Cerebellar nuclear complex (tissue), 1 donor: Measurements from ENCODE around the gene FOXG1.

Experiments used
- DNase-seq, 2 experiments: peaks; one replicate each; lab custom pipeline; 2025; lab: John Stamatoyannopoulos, UW

Gene FOXG1

GRCh38 chr14:28776482-28777266 is 10.1 kb downstream of the FOXG1 start:
- no peak for DNase-seq

GRCh38 chr14:28777471-28778137 is 11.0 kb downstream of the FOXG1 start:
- no peak for DNase-seq

- DNase-seq, result no peak
These were observed 11.8 kb downstream of the FOXG1 start for GRCh38 chr14:28778138-28779117.

GRCh38 chr14:28779456-28779855 is 12.9 kb downstream of the FOXG1 start:
- no peak for DNase-seq

- no peak for DNase-seq
These were observed 14.5 kb downstream of the FOXG1 start for GRCh38 chr14:28780843-28781820.

- DNase-seq, result no peak
These were observed 15.7 kb downstream of the FOXG1 start for GRCh38 chr14:28782301-28782700.

- DNase-seq, result no peak
These were observed 17.1 kb downstream of the FOXG1 start for GRCh38 chr14:28783664-28784063.

- DNase-seq, result no peak
These were observed 17.8 kb downstream of the FOXG1 start for GRCh38 chr14:28784096-28785048.

GRCh38 chr14:28785096-28785952 is 18.7 kb downstream of the FOXG1 start:
- DNase-seq, result no peak

GRCh38 chr14:28807518-28807917 is 40.9 kb downstream of the FOXG1 start:
- DNase-seq, result no peak

GRCh38 chr14:28813810-28814209 is 47.2 kb downstream of the FOXG1 start:
- DNase-seq, result no peak
